Body of pancreas (tissue), 4 donors: ENCODE measurements around the gene RIPK3.

Experiments
- CTCF ChIP-seq, 7 experiments: fragments of 450-650 bp in 4 of 7; fragments of 200-600 bp in 3 of 7; sonication (generic) in 3 of 7; IDR thresholded peaks; one replicate each; pipeline ENCODE4 v1.5.1; 2016 to 2019; ENCODE audit warnings: antibody characterized with exemption in 7 of 7
- POLR2A ChIP-seq, 3 donors: fragments of 450-650 bp; IDR thresholded peaks; one replicate each; pipeline ENCODE4 v1.6.1; 2016; ENCODE audit warnings: antibody characterized with exemption in 3 of 3, mild to moderate bottlenecking in 2 of 3

- TF ChIP-seq POLR2A (IDR thresholded peaks at IDR 0.05) = no peak
- no peak for TF ChIP-seq CTCF (IDR thresholded peaks at IDR 0.05)
Measured at GRCh38 chr14:24309538-24310264, 30.1 kb downstream of the RIPK3 start, which contains the start of gene LTB4R2.
